IMR-90 (cell line): ENCODE measurements around the gene C11orf21.

ENCODE experiments used
- BHLHE40 ChIP-seq: fragments of 150-350 bp; IDR thresholded peaks from 2 replicates; pipeline ENCODE4 v1.6.1; 2016; ENCODE audit warnings: mild to moderate bottlenecking, low read depth, low read length
- CTCF ChIP-seq: conservative IDR thresholded peaks from 2 replicates; pipeline ENCODE4 v1.5.1; 2012; ENCODE audit warnings: mild to moderate bottlenecking, low read depth, low read length, improper control_type of control experiment
- FOS ChIP-seq: fragments of 150-350 bp; IDR thresholded peaks from 2 replicates; pipeline ENCODE4 v1.6.1; 2016; ENCODE audit warnings: low read depth, low read length
- MAFK ChIP-seq: IDR thresholded peaks from 2 replicates; pipeline ENCODE4 v1.6.1; 2012; ENCODE audit warnings: low read depth, low read length, improper control_type of control experiment
- MXI1 ChIP-seq: IDR thresholded peaks from 2 replicates; pipeline ENCODE4 v1.6.1; 2012; ENCODE audit warnings: low read depth, mild to moderate bottlenecking, low read length, moderate library complexity, borderline replicate concordance
- POLR2A ChIP-seq: IDR thresholded peaks from 2 replicates; pipeline ENCODE4 v1.6.1; 2012; ENCODE audit warnings: mild to moderate bottlenecking, low read depth, low read length
- RAD21 ChIP-seq: IDR thresholded peaks from 2 replicates; pipeline ENCODE4 v1.6.1; 2012; ENCODE audit warnings: low read length, improper control_type of control experiment
- RCOR1 ChIP-seq: IDR thresholded peaks from 2 replicates; pipeline ENCODE4 v1.6.1; 2012; ENCODE audit warnings: mild to moderate bottlenecking, low read length, improper control_type of control experiment; ENCODE audit not compliant: insufficient replicate concordance
- RFX5 ChIP-seq: IDR thresholded peaks from 2 replicates; pipeline ENCODE4 v1.8.0; 2012; ENCODE audit warnings: low read depth, mild to moderate bottlenecking, low read length, moderate library complexity
- SMC3 ChIP-seq: fragments of 150-350 bp; IDR thresholded peaks from 2 replicates; pipeline ENCODE4 v1.6.1; 2016; ENCODE audit warnings: low read depth, mild to moderate bottlenecking, antibody characterized with exemption, low read length, moderate library complexity
- USF2 ChIP-seq: fragments of 150-350 bp; IDR thresholded peaks from 2 replicates; pipeline ENCODE4 v1.6.1; 2017; ENCODE audit warnings: mild to moderate bottlenecking, antibody characterized with exemption, low read length, low read depth

- TF ChIP-seq RAD21: no peak
- TF ChIP-seq CTCF: no peak
- TF ChIP-seq MXI1: no peak
- TF ChIP-seq POLR2A: no peak
- no peak for TF ChIP-seq SMC3
- TF ChIP-seq BHLHE40: no peak
- TF ChIP-seq USF2: no peak
- no peak for TF ChIP-seq MAFK
- no peak for TF ChIP-seq RCOR1
- no peak for TF ChIP-seq FOS
- no peak for TF ChIP-seq RFX5
Observed at GRCh38 chr11:2348986-2349385, 47.3 kb upstream of the C11orf21 start.
